Caco-2 (cell line): Measurements from ENCODE around the gene KSR2. TPM values are rescaled to one million over a fixed set of nuclear protein-coding genes. Genes with fewer than 3 reads are reported as not detected.

Experiments
- BruUV-seq: library from RNA; stranded (reverse); fragments of 400-500 nt; replicated peaks from 2 replicates; lab custom pipeline; 2021; lab: Mats Ljungman, UMichigan
- CTCF ChIA-PET: fragments of 300-600 bp; sonication (Branson Sonifier 250); formaldehyde crosslinking; loops from one replicate; lab custom pipeline; 2022; ENCODE audit warnings: antibody characterized with exemption; lab: Charles Lee
- POLR2A ChIA-PET: fragments of 300-600 bp; sonication (Branson Sonifier 250); formaldehyde crosslinking; loops from one replicate; lab custom pipeline; 2022; ENCODE audit warnings: antibody characterized with exemption; lab: Charles Lee
- DNase-seq, 2 experiments: peaks; one replicate each; pipeline versions ENCODE4 v3.0.0 to v3.0.0-alpha.2; 2020 to 2022
- H3K27me3 ChIP-seq: replicated peaks from 2 replicates; pipeline ENCODE4 v1.6.0; 2011; ENCODE audit warnings: low read length; ENCODE audit not compliant: control insufficient read depth, insufficient read depth
- H3K36me3 ChIP-seq: 2 replicates; pipeline ENCODE4 v1.5.1; 2011; ENCODE audit warnings: low read length; ENCODE audit not compliant: control insufficient read depth, insufficient read depth
- H3K4me1 ChIP-seq: fragments of 250-450 bp; sonication (Bioruptor Pico); 2 replicates; pipeline ENCODE4 v1.5.1; 2020; ENCODE audit warnings: mild to moderate bottlenecking
- H3K4me3 ChIP-seq: 2 replicates; pipeline ENCODE4 v1.5.1; 2011; ENCODE audit warnings: low read depth, mild to moderate bottlenecking, control low read depth, low read length
- H3K9me3 ChIP-seq: fragments of 250-450 bp; sonication (Bioruptor Pico); 2 replicates; pipeline ENCODE4 v1.5.1; 2020; ENCODE audit warnings: mild to moderate bottlenecking, moderate library complexity
- H3K27ac Mint-ChIP-seq: one replicate; pipeline ENCODE4 v1.8.0; 2022; ENCODE audit warnings: mixed read lengths; ENCODE audit not compliant: unreplicated experiment
- H3K27me3 Mint-ChIP-seq: one replicate; pipeline ENCODE4 v1.8.0; 2022; ENCODE audit warnings: mixed read lengths; ENCODE audit not compliant: insufficient read depth, unreplicated experiment
- H3K36me3 Mint-ChIP-seq: one replicate; pipeline ENCODE4 v1.8.0; 2022; ENCODE audit warnings: mild to moderate bottlenecking, mixed read lengths; ENCODE audit not compliant: insufficient read depth, unreplicated experiment
- H3K4me1 Mint-ChIP-seq: one replicate; pipeline ENCODE4 v1.8.0; 2022; ENCODE audit warnings: low read depth, mixed read lengths; ENCODE audit not compliant: unreplicated experiment
- H3K4me3 Mint-ChIP-seq: one replicate; pipeline ENCODE4 v1.8.0; 2022; ENCODE audit warnings: mild to moderate bottlenecking, moderate library complexity, mixed read lengths; ENCODE audit not compliant: unreplicated experiment
- H3K9me3 Mint-ChIP-seq: one replicate; pipeline ENCODE4 v1.8.0; 2022; ENCODE audit warnings: mixed read lengths; ENCODE audit not compliant: unreplicated experiment
- CTCF ChIP-seq, 2 experiments: fragments of 200-600 bp in 1 of 2; IDR thresholded peaks; 1 replicate in 1 of 2; 2 replicates in 1 of 2; pipeline versions ENCODE4 v1.5.1 to v1.8.0; 2011 to 2022; ENCODE audit warnings: antibody characterized with exemption in 1 of 2, control low read depth in 1 of 2, inconsistent platforms in 1 of 2, low read depth in 1 of 2, low read length in 1 of 2, mild to moderate bottlenecking in 1 of 2, moderate library complexity in 1 of 2; ENCODE audit not compliant: insufficient read depth in 1 of 2, severe bottlenecking in 1 of 2, unreplicated experiment in 1 of 2
- intact Hi-C: fragments of 100-400 bp; cut with micrococcal nuclease; formaldehyde crosslinking; loops from one replicate; pipeline ENCODE4 v1.10.0; 2022; ENCODE audit not compliant: unreplicated experiment
- total RNA-seq: library from RNA; stranded (reverse); gene quantifications from 2 replicates; pipeline ENCODE4 v1.2.3, GENCODE V29; 2022

The KSR2 gene
- total RNA-seq, 1 experiment from 2014 or later: 0.66 TPM

GRCh38 chr12:117498256-117498655 is 470.5 kb downstream of the KSR2 start:
- no peaks in the 10 kb centered on the region for H3K36me3 ChIP-seq
- POLR2A ChIA-PET: no interaction called here
- no peaks in the 10 kb centered on the region for H3K9me3 ChIP-seq
- BruUV-seq: no TSS peak
- H3K27me3 Mint-ChIP-seq: peaks cover 3% of the 10 kb centered on the region
- TF ChIP-seq CTCF (IDR thresholded peaks at IDR 0.05; ENCODE audit: insufficient read depth in 1 of 2, low read depth in 1 of 2, low read length in 1 of 2, severe bottlenecking in 1 of 2, unreplicated experiment in 1 of 2): no peak
- H3K9me3 Mint-ChIP-seq: no peaks in the 10 kb centered on the region
- CTCF ChIA-PET: no interaction called here
- no peaks in the 10 kb centered on the region for H3K27me3 ChIP-seq
- H3K27ac Mint-ChIP-seq: no peak overlapping the region
- H3K4me1 ChIP-seq: peaks cover 12% of the 10 kb centered on the region
- no peak overlapping the region for H3K4me3 Mint-ChIP-seq
- no peak overlapping the region for H3K4me3 ChIP-seq
- intact Hi-C loops: no loop called here
- no peaks in the 10 kb centered on the region for H3K36me3 Mint-ChIP-seq
- peaks cover 7% of the 10 kb centered on the region for H3K4me1 Mint-ChIP-seq
- DNase-seq: no peak

GRCh38 chr12:117497407-117497806 is 471.4 kb downstream of the KSR2 start:
- no TSS peak for BruUV-seq
- Histone ChIP-seq H3K4me3 (no peak overlapping the region), H3K36me3 (no peaks in the 10 kb centered on the region), H3K27me3 (no peaks in the 10 kb centered on the region), H3K9me3 (no peaks in the 10 kb centered on the region), H3K4me1 (peaks cover 12% of the 10 kb centered on the region)
- TF ChIP-seq CTCF (IDR thresholded peaks at IDR 0.05; ENCODE audit: insufficient read depth in 1 of 2, low read depth in 1 of 2, low read length in 1 of 2, severe bottlenecking in 1 of 2, unreplicated experiment in 1 of 2): no peak
- Mint-ChIP-seq H3K4me1 (peaks cover 7% of the 10 kb centered on the region), H3K4me3 (no peak overlapping the region), H3K9me3 (no peaks in the 10 kb centered on the region), H3K27ac (no peak overlapping the region), H3K27me3 (peaks cover 3% of the 10 kb centered on the region), H3K36me3 (no peaks in the 10 kb centered on the region)
- POLR2A ChIA-PET: no interaction called here
- no peak for DNase-seq
- intact Hi-C loops: no loop called here
- CTCF ChIA-PET: no interaction called here

- Histone ChIP-seq H3K9me3 (no peaks in the 10 kb centered on the region), H3K27me3 (no peaks in the 10 kb centered on the region), H3K4me1 (peaks cover 12% of the 10 kb centered on the region), H3K36me3 (no peaks in the 10 kb centered on the region), H3K4me3 (no peak overlapping the region)
- H3K27ac Mint-ChIP-seq: no peak overlapping the region
- intact Hi-C loops: no loop called here
- CTCF ChIA-PET: interaction anchor here (0.6 kb wide), 1 partner anchor 300 kb away, joined by 3 read pairs; no protein-coding TSS in a partner anchor
- no peak overlapping the region for H3K4me3 Mint-ChIP-seq
- H3K4me1 Mint-ChIP-seq: peaks cover 7% of the 10 kb centered on the region
- no peaks in the 10 kb centered on the region for H3K9me3 Mint-ChIP-seq
- no TSS peak for BruUV-seq
- peak; percentile 47 to 66 for DNase-seq
- H3K36me3 Mint-ChIP-seq: no peaks in the 10 kb centered on the region
- peaks cover 3% of the 10 kb centered on the region for H3K27me3 Mint-ChIP-seq
- POLR2A ChIA-PET: no interaction called here
- no peak for TF ChIP-seq CTCF (IDR thresholded peaks at IDR 0.05; ENCODE audit: insufficient read depth in 1 of 2, low read depth in 1 of 2, low read length in 1 of 2, severe bottlenecking in 1 of 2, unreplicated experiment in 1 of 2)
These were observed 473.7 kb downstream of the KSR2 start for GRCh38 chr12:117494833-117495655.
